ENCODE data around the gene BRINP2.

DNA sequence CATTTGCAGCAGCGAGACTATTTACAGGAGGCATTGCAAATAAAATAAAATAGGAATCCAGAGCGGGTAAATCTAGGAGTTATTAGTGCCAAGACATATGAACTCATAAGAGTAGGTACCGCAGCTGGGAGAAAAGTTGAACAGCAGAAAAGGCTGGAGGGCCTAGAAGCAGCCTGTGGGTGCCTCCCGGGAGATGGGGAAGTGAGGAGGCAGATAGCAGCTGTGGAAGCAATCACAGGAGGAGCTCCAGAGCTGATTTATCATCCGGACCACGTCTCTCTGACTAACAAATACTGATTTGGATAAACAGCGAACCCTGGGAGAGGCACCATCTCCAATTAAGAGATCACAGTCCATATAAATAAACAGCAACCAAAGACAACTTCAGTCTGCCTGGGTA lies 64.6 kb downstream of the BRINP2 start:
- TF ChIP-seq EP300 (IDR thresholded peaks at IDR 0.05) (no peak), CTCF (IDR thresholded peaks at IDR 0.05) (no peak), POLR2A (IDR thresholded peaks at IDR 0.05) (no peak)
